GM21367 (cell line): ENCODE measurements around the gene LRRC46.

Experiments used
- ATAC-seq: cut with Tn5 transposase; IDR thresholded peaks from one replicate; pipeline ENCODE4 v1.9.1; 2021; ENCODE audit not compliant: unreplicated experiment

LRRC46 gene

DNA sequence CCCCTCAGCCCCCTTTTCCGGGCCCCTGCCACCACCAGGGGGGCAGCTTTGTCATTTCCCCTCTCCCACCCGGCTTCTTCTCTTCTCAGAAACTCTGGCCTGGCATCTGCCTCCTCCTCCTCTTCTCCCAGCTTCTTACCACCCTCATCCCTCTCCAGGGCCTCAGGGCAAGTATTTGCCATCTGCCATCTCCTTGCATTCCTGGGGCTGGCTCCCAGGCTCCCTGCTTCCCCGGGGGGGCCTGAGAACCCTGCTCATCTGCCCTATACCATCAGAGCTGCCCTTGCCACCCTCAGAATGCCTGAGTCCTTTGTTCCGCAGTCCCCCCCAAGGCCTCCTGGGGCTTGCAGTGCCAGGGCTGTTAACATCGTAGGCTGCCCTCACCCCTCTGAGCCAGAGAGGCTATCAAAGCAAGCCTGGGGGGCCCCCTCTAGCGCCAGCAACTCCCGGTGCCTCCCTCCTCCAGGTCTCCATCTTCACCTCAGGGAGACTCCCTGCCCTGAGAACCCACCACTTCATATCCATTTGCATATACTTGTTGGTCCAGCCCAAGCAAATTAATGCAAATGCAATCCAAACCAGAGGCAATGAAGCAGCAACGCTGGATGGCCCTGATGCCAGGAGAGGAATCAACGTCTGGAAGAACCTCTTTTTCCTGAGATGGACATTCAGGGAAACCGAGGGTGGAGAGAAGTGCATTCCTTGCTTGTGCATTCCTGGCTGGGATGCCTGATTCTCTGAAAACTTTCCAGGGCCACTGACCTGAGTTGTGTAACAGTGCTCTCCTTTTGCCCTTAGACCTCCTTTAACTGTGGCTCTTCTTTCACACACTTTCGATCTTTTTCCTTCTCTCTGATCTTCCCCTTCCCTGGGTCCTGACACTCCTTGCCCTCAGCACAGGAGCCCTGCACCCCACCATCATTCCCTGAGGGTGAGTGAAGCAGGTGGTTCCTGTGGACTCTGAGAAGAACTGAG is 43.8 kb downstream of the LRRC46 start:
- no peak for ATAC-seq

DNA sequence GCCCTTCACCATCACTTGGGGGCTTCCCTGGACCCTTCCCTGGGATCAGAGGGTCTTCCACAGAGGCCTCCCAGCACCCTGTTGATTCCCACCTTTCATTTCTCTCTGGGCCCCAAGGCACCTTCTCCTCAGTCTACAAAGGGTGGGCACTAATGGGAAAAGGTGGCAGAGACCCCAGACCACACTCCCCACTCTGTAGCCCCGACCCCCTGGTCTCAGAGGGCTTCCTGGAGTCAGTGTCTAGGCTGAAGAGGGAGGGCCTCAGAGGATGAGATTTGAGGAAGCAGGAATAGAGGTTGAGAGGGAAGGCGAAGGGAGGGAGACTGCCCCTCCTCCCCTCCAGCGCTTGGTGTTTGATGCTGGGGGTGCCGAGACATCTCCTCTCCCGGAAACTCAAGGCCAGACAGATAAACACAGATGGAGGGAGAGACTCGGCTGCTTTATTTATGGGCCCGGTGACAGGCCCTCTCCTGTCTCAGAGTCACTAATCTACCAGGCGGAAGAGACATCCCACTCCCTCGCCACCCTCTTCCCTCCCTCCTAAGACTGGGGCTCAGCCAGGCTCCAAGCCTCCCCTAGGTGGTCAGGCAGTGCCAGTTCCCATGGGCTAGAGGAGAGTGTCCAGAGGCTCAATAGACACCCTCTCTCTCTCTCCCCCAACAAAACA is 46.0 kb downstream of the LRRC46 start:
- ATAC-seq, result no peak

DNA sequence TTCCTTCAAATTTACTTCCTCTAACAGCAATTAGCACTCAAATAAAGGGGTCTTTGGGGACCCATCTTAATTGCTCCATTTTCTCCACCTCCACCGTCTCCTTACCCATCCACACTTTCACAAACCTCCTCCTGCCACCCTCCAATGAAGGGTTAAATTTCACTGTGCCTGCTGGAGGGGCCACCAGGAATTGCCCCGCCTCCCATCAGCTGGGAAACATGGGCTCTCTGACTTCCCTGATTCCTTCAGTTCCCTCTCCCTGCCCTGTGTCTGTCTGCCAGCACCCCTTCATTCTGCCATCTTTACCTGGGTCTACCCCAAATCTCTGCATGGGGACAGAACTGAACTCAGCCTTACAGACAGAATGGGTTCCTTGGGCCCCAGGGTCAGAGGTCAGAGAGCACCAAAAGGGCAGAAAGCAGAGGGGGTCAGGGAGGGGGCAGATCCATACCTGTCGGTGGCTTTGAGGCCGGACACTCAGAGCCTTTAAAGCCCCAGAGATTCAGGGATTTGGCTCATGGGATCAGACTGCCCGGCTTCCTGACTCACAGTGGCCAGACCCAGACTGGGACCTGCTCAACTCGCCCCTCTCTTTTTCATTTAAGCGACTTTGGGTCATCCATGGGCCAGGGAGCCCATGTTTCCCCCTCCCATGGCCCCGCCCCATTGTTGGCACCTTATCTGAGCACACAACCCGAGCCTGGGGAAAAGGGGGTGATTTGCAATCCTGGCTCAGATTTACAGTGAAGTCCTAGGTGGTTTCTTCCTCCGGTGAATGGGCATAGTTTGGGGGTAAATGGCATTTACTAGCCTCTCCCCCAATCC is 46.9 kb downstream of the LRRC46 start:
- ATAC-seq, result no peak

DNA sequence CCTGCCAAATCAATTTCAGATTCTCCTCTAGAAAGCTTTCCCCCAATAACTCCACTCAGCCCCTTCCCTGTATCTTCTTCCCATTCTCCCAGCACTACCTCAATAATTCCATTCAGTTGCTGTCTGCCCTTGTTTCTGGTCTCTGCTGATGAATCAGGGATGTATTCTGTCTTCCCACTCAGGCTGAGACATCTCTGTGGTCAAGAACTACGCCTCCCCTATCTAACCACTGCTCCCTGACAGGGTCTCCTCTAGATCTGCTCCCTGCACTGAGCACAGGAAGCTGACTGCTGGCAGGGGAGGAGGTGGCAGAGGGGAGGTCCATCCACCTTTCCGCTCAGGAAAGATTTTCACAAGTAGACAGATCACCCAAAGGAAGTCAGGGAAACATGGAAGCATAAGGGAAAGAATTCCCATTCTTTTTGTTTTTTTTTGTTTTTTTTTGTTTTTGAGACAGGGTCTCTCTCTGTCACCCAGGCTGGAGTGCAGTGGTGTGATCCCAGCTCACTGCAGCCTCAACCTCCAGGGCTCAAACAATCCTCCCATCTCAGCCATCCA is 47.6 kb downstream of the LRRC46 start:
- ATAC-seq, result no peak

DNA sequence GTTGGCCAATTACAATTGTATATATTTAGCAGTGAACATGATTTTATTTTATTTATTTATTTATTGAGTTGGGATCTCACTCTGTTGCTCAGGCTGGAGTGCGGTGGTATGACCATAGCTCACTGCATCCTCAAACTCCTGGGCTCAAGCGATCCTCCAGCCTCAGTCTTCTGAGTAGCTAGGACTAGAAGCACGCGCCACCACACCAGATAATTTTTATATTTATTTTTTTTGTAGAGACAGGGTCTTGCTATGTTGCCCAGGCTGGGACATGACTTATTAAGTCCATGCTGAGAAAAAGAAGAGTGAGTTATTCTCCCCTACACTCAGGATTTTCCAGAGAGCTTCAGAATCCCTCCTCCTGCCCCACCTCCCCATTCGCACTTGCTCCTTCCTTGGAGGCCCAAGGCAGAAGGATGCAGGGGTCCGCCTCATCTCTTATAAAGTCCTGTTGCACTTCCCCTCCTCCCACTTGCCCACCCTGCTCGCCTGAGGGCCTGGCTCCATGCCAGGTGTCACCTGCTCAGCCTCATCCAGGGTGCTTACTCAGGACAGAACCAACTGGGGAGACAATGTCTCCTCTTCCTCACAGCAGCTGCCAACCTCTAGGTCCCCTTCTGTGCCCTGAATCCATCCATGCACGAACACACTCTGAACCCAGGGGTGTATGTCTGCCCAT is 48.4 kb downstream of the LRRC46 start:
- ATAC-seq, result no peak

DNA sequence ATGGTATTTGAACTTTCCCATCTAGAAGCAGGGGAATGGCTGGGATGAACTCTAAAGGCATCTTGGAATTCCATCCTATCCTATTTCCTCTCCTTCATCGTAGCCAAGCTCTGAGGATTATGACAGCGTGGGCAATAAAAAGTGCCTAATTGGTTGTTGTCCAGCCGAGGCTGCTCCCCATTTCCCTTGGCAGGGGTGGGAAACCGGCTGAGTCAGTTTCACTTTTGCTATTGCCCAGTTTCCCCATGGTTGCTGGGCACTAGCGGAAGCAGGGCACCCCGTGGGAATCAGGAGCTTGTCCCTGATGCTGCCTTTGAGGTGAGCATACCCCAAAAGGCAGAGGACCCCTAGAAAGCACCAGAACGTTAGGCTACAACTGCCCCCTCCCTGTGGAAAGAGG is 50.8 kb downstream of the LRRC46 start:
- no peak for ATAC-seq

DNA sequence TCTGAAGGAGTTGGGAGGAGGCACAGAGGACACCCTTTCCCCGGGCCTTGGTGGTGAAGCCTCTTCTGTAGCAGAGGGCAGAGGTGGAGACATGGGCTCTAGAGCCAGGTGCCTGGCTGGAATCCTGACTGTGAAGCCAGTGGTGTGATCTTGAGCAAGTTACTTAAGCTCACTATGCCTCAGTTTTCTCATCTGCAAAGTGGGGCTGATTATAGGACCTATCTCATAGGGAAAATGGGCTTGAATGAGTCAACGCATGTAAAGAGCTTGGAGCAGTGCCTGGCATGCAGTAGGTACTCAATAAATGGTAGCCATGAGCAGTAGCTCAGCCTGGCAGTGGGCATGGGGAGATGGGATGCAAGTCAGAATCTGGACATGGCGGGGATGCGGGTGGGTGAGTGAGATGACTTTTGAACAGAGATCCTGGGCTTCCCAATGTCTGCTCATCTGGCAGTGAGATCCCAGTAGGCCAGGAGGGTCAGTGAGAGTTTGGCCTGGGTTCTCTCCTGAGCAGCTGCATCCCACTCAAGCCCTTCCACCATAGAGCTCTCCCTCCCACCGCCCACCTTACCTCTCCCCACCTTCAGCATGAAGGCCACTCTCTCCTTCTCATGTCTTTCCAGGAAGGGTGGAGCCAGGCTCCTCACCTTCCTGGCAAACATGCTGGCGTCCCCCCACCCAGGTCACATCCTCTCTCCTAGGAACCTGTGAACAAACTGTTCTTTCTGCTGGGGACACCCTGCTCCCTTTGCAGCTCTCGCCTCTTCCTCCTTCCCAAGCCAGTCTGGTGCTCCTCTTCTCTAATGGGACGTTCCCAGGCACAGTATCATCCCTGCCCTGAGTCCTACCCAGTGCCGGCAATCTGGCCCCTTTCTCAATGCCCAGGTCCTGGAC is 51.5 kb downstream of the LRRC46 start:
- no peak for ATAC-seq

DNA sequence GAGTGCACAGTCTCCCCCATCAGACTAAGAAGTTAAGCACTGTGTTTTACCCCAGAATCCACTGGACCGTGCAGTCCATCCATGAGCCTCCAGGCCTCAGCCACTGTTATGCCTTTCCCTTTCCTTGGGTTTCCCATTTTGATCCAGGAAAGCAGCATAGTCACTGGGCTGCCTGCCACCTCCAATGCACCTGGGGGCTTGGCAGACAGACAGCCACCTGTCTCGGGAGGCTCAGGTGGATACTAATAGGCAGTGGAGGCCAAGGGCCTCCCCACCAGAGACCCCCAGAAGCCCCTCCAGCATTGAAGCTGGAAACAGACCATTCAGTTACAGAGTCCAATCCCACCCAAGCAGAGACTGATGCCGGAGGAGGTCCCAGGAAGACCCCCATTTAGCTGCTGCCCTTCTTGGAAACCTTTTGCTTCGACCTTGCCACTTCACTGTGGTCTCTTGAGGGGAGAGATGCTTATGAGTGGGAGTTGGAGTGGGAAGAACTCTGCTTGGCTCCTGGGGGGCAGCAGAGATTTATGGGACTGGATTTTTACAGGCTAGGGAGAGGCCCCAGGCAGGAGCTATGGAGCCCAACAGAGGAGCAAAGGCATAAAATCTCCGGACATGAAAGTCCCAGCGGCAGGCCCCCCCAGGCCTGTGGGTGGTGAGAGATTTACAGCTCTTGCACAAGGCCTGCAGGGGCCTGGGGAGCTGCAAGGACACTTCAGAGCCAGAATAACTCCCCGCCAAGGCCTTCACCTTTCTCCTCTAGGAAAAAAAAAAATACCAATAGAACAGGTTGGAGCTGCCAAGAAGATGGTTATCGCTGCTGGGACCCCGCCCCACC is 52.3 kb downstream of the LRRC46 start:
- ATAC-seq, result no peak

DNA sequence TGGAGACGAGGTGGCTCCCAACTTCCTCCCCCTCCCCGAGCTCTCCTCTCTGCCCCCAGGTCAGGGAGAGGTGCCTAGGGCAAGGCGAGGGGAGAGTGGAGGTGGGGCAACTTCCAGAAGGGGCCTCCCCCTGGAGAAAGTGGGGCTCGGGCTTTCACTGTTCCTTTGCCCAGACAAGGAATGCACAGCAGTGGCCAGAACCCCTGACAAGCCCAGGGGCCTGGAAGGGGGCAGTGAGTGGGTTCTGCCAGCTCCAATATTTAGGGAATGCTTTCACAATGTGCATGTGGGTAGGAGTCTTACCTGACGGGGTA is 52.9 kb downstream of the LRRC46 start:
- no peak for ATAC-seq

DNA sequence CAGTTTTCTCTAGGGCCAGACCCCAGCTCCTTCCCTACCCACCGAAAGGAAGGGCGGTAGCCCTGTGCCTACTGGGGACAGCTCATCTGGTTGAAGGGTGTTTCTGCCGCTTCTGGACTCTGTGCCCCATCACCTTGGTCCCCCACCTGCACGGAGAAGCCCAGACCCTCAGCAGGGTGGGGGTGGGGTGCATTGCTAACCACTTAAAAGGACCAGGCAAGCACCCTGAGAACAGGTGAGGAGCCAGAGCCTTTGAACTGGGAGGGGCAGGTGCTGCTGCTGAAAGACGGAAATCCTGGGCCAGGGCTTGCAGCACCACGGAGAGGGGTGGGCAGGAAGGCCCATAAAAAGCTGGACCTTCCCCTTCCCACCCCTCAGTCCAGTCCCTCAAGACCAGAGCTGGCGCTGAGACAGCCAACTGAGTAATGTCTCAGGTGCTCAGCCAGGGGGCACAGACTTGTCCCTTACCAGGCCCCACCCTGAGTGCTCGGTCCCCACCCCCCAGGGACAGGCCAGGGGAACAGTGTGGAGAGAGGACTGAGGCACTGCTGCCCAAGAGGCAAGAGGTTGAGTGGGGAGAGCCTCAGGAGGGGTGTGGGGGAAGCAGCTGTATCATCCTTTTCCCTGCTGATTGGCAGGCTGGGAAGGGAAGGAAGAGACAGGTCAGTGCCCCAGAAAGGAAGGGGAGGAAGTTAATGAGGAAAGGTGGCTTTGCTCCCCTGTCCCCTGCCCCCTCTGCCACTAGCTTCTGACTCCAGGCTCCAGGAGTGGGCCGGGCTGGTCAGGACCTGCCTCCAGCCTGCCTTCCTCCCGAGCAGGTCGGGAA is 53.6 kb downstream of the LRRC46 start:
- ATAC-seq, result no peak
